Esophagus squamous epithelium (tissue), 5 donors: Measurements from ENCODE around the gene GPATCH4. TPM values are rescaled to one million over a fixed set of nuclear protein-coding genes. Genes with fewer than 3 reads are reported as not detected.
"Not testable (repeated sequence)": the region's sequence is repeated elsewhere in the genome, so short reads cannot be mapped to it uniquely, and the experiment has no call there.

Source experiments
- DNase-seq: peaks from one replicate; lab custom pipeline; 2025; lab: John Stamatoyannopoulos, UW
- H3K27ac ChIP-seq, 4 donors: fragments of 200-600 bp; sonication (generic); one replicate each; pipeline ENCODE4 v1.5.1; 2016 to 2019; ENCODE audit warnings: mild to moderate bottlenecking in 1 of 4
- H3K27me3 ChIP-seq, 4 donors: fragments of 200-600 bp; sonication (generic); 1 replicate in 3 of 4; 2 replicates in 1 of 4; pipeline versions ENCODE4 v1.5.1 to v1.6.0; 2017 to 2021; ENCODE audit warnings: antibody characterized with exemption in 1 of 4
- H3K36me3 ChIP-seq, 3 donors: fragments of 200-600 bp; sonication (generic); one replicate each; pipeline ENCODE4 v1.5.1; 2016 to 2019
- H3K4me1 ChIP-seq, 3 donors: fragments of 200-600 bp; sonication (generic); one replicate each; pipeline ENCODE4 v1.5.1; 2017 to 2019
- H3K4me3 ChIP-seq, 4 donors: fragments of 200-600 bp; sonication (generic); 1 replicate in 3 of 4; 2 replicates in 1 of 4; pipeline ENCODE4 v1.5.1; 2016 to 2019; ENCODE audit warnings: mild to moderate bottlenecking in 2 of 4, moderate library complexity in 1 of 4
- H3K9me3 ChIP-seq, 3 donors: fragments of 200-600 bp; sonication (generic); one replicate each; pipeline ENCODE4 v1.5.1; 2016 to 2019
- CTCF ChIP-seq, 6 experiments: fragments of 450-650 bp in 4 of 6; fragments of 200-600 bp in 2 of 6; sonication (generic) in 2 of 6; IDR thresholded peaks; one replicate each; pipeline ENCODE4 v1.5.1; 2016 to 2019; ENCODE audit warnings: antibody characterized with exemption in 6 of 6, mild to moderate bottlenecking in 4 of 6, moderate library complexity in 4 of 6
- POLR2A ChIP-seq, 4 donors: fragments of 450-650 bp; IDR thresholded peaks; one replicate each; pipeline ENCODE4 v1.6.1; 2017; ENCODE audit warnings: antibody characterized with exemption in 4 of 4, mild to moderate bottlenecking in 4 of 4, moderate library complexity in 3 of 4
- WGBS, 2 donors: methylation state at CpG; one replicate each; pipeline ENCODE4 v1.1.5; 2018; 5-methylcytosine and 5-hydroxymethylcytosine counted together
- intact Hi-C: fragments of 100-400 bp; cut with DNase I; formaldehyde crosslinking; loops from one replicate; pipeline ENCODE4 v1.15.0; 2022
- total RNA-seq, 4 donors: library from RNA; depleted of rRNA; stranded (reverse); fragments of >200 nt; gene quantifications; one replicate each; pipeline ENCODE4 v1.1.0, GENCODE V29; 2016
- donor health status: DM: yes; HTN: yes; CAD: no.

GPATCH4 gene
- total RNA-seq, 4 donors from 2014 or later: 14.0 to 41.8 (median 25.0) TPM

- TF ChIP-seq POLR2A (IDR thresholded peaks at IDR 0.05) (no peak), CTCF (IDR thresholded peaks at IDR 0.05) (no peak)
- 82 to 83% methylated on average over 8 of the region's 8 CpGs for WGBS, 2 donors
- no peaks in the 10 kb centered on the region for H3K9me3 ChIP-seq
- intact Hi-C loops: no loop called here
- no peaks in the 10 kb centered on the region for H3K27me3 ChIP-seq
- H3K27ac ChIP-seq: no peak overlapping the region
- no peaks in the 10 kb centered on the region for H3K4me1 ChIP-seq
- H3K4me3 ChIP-seq: no peak overlapping the region
- no peak for DNase-seq
- H3K36me3 ChIP-seq: no peaks in the 10 kb centered on the region
These were observed 46.3 kb downstream of the GPATCH4 start for GRCh38 chr1:156554971-156555370.

- WGBS, 2 donors: 73 to 88% methylated on average over 3 to 4 of the region's 6 CpGs
- Histone ChIP-seq H3K4me1 (no peaks in the 10 kb centered on the region), H3K4me3 (no peak overlapping the region), H3K9me3 (no peaks in the 10 kb centered on the region), H3K27ac (no peak overlapping the region), H3K27me3 (no peaks in the 10 kb centered on the region), H3K36me3 (no peaks in the 10 kb centered on the region)
- intact Hi-C loops: no loop called here
- DNase-seq: no peak
- no peak for TF ChIP-seq POLR2A (IDR thresholded peaks at IDR 0.05)
- no peak for TF ChIP-seq CTCF (IDR thresholded peaks at IDR 0.05)
These were observed 47.3 kb downstream of the GPATCH4 start for GRCh38 chr1:156553860-156554485.

GRCh38 chr1:156552937-156553336 is 48.3 kb downstream of the GPATCH4 start:
- DNase-seq, H3K9me3 ChIP-seq: not testable (repeated sequence)

DNA sequence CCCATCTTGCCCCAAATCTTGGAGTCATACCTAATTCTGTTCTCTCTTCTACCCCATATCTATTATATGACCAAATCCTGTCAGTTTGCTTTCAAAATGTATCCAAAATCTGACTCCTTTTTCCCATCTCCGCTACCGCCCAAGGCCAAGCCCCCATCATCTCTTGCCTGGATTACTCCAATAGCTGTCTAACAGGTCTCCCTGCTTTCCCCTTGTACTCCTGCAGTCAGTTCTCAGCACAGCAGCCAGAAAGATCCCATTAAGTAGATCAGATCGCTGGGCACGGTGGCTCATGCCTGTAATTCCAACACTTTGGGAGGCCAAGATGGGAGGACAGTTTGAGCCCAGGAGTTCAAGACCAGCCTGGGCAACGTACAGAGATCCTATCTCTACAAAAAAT is 48.8 kb downstream of the GPATCH4 start:
- Histone ChIP-seq H3K4me1 (no peaks in the 10 kb centered on the region), H3K27ac (no peak overlapping the region), H3K4me3 (no peak overlapping the region), H3K36me3 (no peaks in the 10 kb centered on the region), H3K9me3 (no peaks in the 10 kb centered on the region), H3K27me3 (no peaks in the 10 kb centered on the region)
- WGBS, 2 donors: 63 to 73% methylated on average over 4 to 5 of the region's 5 CpGs
- intact Hi-C loops: no loop called here
- TF ChIP-seq CTCF (IDR thresholded peaks at IDR 0.05): no peak
- no peak for TF ChIP-seq POLR2A (IDR thresholded peaks at IDR 0.05)
- no peak for DNase-seq

More at GRCh38 chr1:156552937-156553336, 48.3 kb downstream of the GPATCH4 start:
- H3K4me1 ChIP-seq, H3K27ac ChIP-seq, H3K36me3 ChIP-seq, intact Hi-C loops, H3K27me3 ChIP-seq, H3K4me3 ChIP-seq: not testable (repeated sequence)
- WGBS, 2 donors: 66 to 88% methylated on average over 4 of the region's 4 CpGs

DNA sequence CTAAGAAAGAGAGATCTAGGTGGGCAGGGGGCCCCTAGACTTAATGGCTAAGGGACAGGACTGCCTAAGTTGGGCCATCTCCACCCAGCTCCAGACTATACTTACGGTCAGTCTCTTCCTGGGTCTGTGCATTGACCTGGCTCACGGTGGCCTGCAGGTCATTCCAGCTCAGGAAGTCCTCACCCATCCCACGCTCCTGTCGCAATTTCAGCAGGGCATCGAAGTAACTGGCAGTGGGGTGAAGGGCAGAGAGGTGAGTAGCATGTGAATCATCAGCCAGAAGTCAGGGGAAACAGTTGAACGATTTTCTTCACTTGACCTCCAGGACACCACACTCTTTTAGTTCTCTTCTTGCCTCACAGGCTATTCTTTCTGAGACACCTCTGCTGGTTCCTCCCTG is 49.4 kb downstream of the GPATCH4 start:
- no peaks in the 10 kb centered on the region for H3K27me3 ChIP-seq
- DNase-seq: no peak
- H3K27ac ChIP-seq: no peak overlapping the region
- TF ChIP-seq POLR2A (IDR thresholded peaks at IDR 0.05) (no peak), CTCF (IDR thresholded peaks at IDR 0.05) (no peak)
- H3K4me1 ChIP-seq: no peaks in the 10 kb centered on the region
- H3K9me3 ChIP-seq: no peaks in the 10 kb centered on the region
- H3K4me3 ChIP-seq: no peak overlapping the region
- H3K36me3 ChIP-seq: no peaks in the 10 kb centered on the region
- 68 to 71% methylated on average over 6 of the region's 6 CpGs for WGBS, 2 donors
- intact Hi-C loops: no loop called here
